ENCODE results near the gene PODXL2. TPM values are rescaled to one million over a fixed set of nuclear protein-coding genes. Genes with fewer than 3 reads are reported as not detected.

Gene PODXL2
- total RNA-seq, 1 experiment from 2014 or later, result 26.6 TPM

- no peaks in the 10 kb centered on the region for H3K27me3 ChIP-seq (replicated peaks; ENCODE audit: insufficient read depth, low read depth, low read length, poor library complexity)
- POLR2A ChIA-PET (ENCODE audit: low non-redundant PET), result no interaction called here
Observed at GRCh38 chr3:127637546-127637945, 8.6 kb downstream of the PODXL2 start.

GRCh38 chr3:127637971-127638370 lies 9.0 kb downstream of the PODXL2 start:
- ChIA-PET POLR2A (ENCODE audit: low non-redundant PET) (no interaction called here), CTCF (interaction anchor here (0.7 kb wide), 1 partner anchor 980 kb away, joined by 3 read pairs; no protein-coding TSS in a partner anchor)
- H3K36me3 ChIP-seq (ENCODE audit: insufficient read depth, low read length, poor library complexity, severe bottlenecking), result no peaks in the 10 kb centered on the region
- H3K27ac ChIP-seq (ENCODE audit: low read depth, low read length, poor library complexity, severe bottlenecking), result no peak overlapping the region
- BruUV-seq (replicated peaks), result no TSS peak
- intact Hi-C loops (cut with micrococcal nuclease; ENCODE audit: unreplicated experiment), result no loop called here
- TF ChIP-seq EZH2 (IDR thresholded peaks at IDR 0.05; ENCODE audit: borderline replicate concordance, low read depth, low read length, poor library complexity, severe bottlenecking), result no peak
- TF ChIP-seq CTCF (conservative IDR thresholded peaks at IDR 0.05; ENCODE audit: low read depth, low read length), result no peak
- no peaks in the 10 kb centered on the region for H3K9me3 ChIP-seq (ENCODE audit: low read depth, low read length, poor library complexity, severe bottlenecking)
- no peaks in the 10 kb centered on the region for H3K27me3 ChIP-seq (replicated peaks; ENCODE audit: insufficient read depth, low read depth, low read length, poor library complexity)
- DNase-seq (ENCODE audit: low spot score), result no peak
- H3K4me3 ChIP-seq (ENCODE audit: low read depth, low read length, poor library complexity, severe bottlenecking), result no peak overlapping the region
- H3K4me1 ChIP-seq (ENCODE audit: insufficient read depth, low read length, poor library complexity, severe bottlenecking), result no peaks in the 10 kb centered on the region

More at GRCh38 chr3:127637546-127637945, 8.6 kb downstream of the PODXL2 start:
- no peak for TF ChIP-seq CTCF (conservative IDR thresholded peaks at IDR 0.05; ENCODE audit: low read depth, low read length)
- no peak for TF ChIP-seq EZH2 (IDR thresholded peaks at IDR 0.05; ENCODE audit: borderline replicate concordance, low read depth, low read length, poor library complexity, severe bottlenecking)
- Histone ChIP-seq H3K27ac (ENCODE audit: low read depth, low read length, poor library complexity, severe bottlenecking) (no peak overlapping the region), H3K9me3 (ENCODE audit: low read depth, low read length, poor library complexity, severe bottlenecking) (no peaks in the 10 kb centered on the region), H3K36me3 (ENCODE audit: insufficient read depth, low read length, poor library complexity, severe bottlenecking) (no peaks in the 10 kb centered on the region), H3K4me1 (ENCODE audit: insufficient read depth, low read length, poor library complexity, severe bottlenecking) (no peaks in the 10 kb centered on the region), H3K4me3 (ENCODE audit: low read depth, low read length, poor library complexity, severe bottlenecking) (no peak overlapping the region)
- CTCF ChIA-PET, result no interaction called here
- DNase-seq (ENCODE audit: low spot score), result no peak
- no TSS peak for BruUV-seq (replicated peaks)
- intact Hi-C loops (cut with micrococcal nuclease; ENCODE audit: unreplicated experiment), result no loop called here

- no peak for DNase-seq (ENCODE audit: low spot score)
- POLR2A ChIA-PET (ENCODE audit: low non-redundant PET), result no interaction called here
- no TSS peak for BruUV-seq (replicated peaks)
Observed at GRCh38 chr3:127639173-127640041, 10.4 kb downstream of the PODXL2 start.

More at GRCh38 chr3:127639173-127640041, 10.4 kb downstream of the PODXL2 start:
- Histone ChIP-seq H3K4me1 (ENCODE audit: insufficient read depth, low read length, poor library complexity, severe bottlenecking) (no peaks in the 10 kb centered on the region), H3K27ac (ENCODE audit: low read depth, low read length, poor library complexity, severe bottlenecking) (no peak overlapping the region), H3K4me3 (ENCODE audit: low read depth, low read length, poor library complexity, severe bottlenecking) (no peak overlapping the region), H3K36me3 (ENCODE audit: insufficient read depth, low read length, poor library complexity, severe bottlenecking) (no peaks in the 10 kb centered on the region), H3K27me3 (replicated peaks; ENCODE audit: insufficient read depth, low read depth, low read length, poor library complexity) (no peaks in the 10 kb centered on the region), H3K9me3 (ENCODE audit: low read depth, low read length, poor library complexity, severe bottlenecking) (no peaks in the 10 kb centered on the region)
- TF ChIP-seq EZH2 (IDR thresholded peaks at IDR 0.05; ENCODE audit: borderline replicate concordance, low read depth, low read length, poor library complexity, severe bottlenecking) (no peak), CTCF (conservative IDR thresholded peaks at IDR 0.05; ENCODE audit: low read depth, low read length) (no peak)
- CTCF ChIA-PET, result no interaction called here
- intact Hi-C loops (cut with micrococcal nuclease; ENCODE audit: unreplicated experiment), result no loop called here

All from A673 (cell line).